OCI-LY3 (cell line): ENCODE data around the gene RAD18.

Experiments used
- H2AFZ ChIP-seq: fragments of 200-600, 300-600 bp; shearing (Covaris generic); 2 replicates; pipeline ENCODE4 v1.6.0; 2014; ENCODE audit warnings: antibody characterized with exemption, low read depth, low read length
- H3K27ac ChIP-seq: fragments of 200-600, 300-600 bp; sonication (generic); 2 replicates; pipeline ENCODE4 v1.5.1; 2014; ENCODE audit warnings: mild to moderate bottlenecking, low read length, moderate library complexity, mixed read lengths
- H3K27me3 ChIP-seq: fragments of 200-600, 300-600 bp; sonication (generic); 2 replicates; pipeline ENCODE4 v1.6.1; 2014; ENCODE audit warnings: low read depth, low read length, mixed read lengths
- H3K36me3 ChIP-seq: fragments of 200-600, 300-600 bp; sonication (generic); replicated peaks from 2 replicates; pipeline ENCODE3; 2014; ENCODE audit warnings: low read depth, low read length, mixed read lengths
- H3K4me1 ChIP-seq: fragments of 300-600, 200-600 bp; sonication (generic); 2 replicates; pipeline ENCODE4 v1.6.1; 2014; ENCODE audit warnings: low read length, mixed read lengths
- H3K4me2 ChIP-seq: fragments of 200-600, 300-600 bp; sonication (generic); 2 replicates; pipeline ENCODE4 v1.6.1; 2014; ENCODE audit warnings: low read length, mixed read lengths
- H3K4me3 ChIP-seq: fragments of 300-600, 200-600 bp; sonication (generic); 2 replicates; pipeline ENCODE4 v1.5.1; 2014; ENCODE audit warnings: antibody characterized with exemption, mild to moderate bottlenecking, low read length, moderate library complexity
- H3K79me2 ChIP-seq: fragments of 300-600, 200-600 bp; shearing (Covaris generic); 2 replicates; pipeline ENCODE4 v1.6.1; 2014; ENCODE audit warnings: mild to moderate bottlenecking, low read length, mixed read lengths
- H3K9ac ChIP-seq: fragments of 300-600, 200-600 bp; shearing (Covaris generic); 2 replicates; pipeline ENCODE4 v1.6.0; 2014; ENCODE audit warnings: mild to moderate bottlenecking, low read length, moderate library complexity
- H3K9me3 ChIP-seq: fragments of 200-600, 300-600 bp; shearing (Covaris generic); 2 replicates; pipeline ENCODE4 v1.6.1; 2014; ENCODE audit warnings: low read length, mixed read lengths; ENCODE audit not compliant: insufficient read depth
- H4K20me1 ChIP-seq: fragments of 200-600, 300-600 bp; sonication (generic); 2 replicates; pipeline ENCODE4 v1.6.1; 2016; ENCODE audit warnings: low read length, mixed read lengths; ENCODE audit not compliant: insufficient read depth
- EZH2phosphoT487 ChIP-seq: fragments of 200-600 bp; shearing (Covaris generic); IDR thresholded peaks from 2 replicates; pipeline ENCODE4 v1.6.1; 2018; ENCODE audit warnings: antibody characterized with exemption, mixed run types, low read depth
- TF ChIP-seq, protein P1 (sequence below): fragments of 200-600, 300-600 bp; sonication (generic); IDR thresholded peaks from 2 replicates; pipeline ENCODE4 v1.5.1; 2014; ENCODE audit warnings: antibody characterized with exemption, low read length, low read depth

Gene RAD18

DNA sequence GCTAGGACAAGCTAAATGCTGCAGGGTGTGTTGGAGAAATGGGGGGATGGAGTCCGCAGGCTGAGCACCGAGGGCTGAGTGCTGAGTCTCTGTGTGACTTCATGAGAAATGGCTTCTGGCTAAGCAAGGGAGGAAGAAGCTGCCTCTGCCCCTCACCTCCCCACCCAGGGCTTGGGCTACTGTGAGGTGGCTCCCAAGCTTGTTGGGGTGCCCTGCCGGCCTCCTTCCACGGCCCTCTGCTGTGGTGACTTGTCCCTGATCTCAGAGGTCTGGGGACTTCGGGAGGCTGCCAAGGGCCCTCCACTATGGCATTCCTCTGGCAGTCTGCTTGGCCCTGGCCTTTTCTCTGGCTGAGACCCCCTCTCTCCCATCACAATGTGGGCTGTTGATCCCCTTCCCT, 30.1 kb upstream of the RAD18 start:
- no peaks in the 10 kb centered on the region for H3K36me3 ChIP-seq
- H3K9me3 ChIP-seq: no peaks in the 10 kb centered on the region
- no peaks in the 10 kb centered on the region for H3K27me3 ChIP-seq
- no peaks in the 10 kb centered on the region for H3K4me1 ChIP-seq
- H4K20me1 ChIP-seq: no peaks in the 10 kb centered on the region
- no peak overlapping the region for H3K4me2 ChIP-seq
- no peak overlapping the region for H3K27ac ChIP-seq
- no peaks in the 10 kb centered on the region for H3K79me2 ChIP-seq
- TF ChIP-seq EZH2phosphoT487: no peak
- TF ChIP-seq, protein P1, sequence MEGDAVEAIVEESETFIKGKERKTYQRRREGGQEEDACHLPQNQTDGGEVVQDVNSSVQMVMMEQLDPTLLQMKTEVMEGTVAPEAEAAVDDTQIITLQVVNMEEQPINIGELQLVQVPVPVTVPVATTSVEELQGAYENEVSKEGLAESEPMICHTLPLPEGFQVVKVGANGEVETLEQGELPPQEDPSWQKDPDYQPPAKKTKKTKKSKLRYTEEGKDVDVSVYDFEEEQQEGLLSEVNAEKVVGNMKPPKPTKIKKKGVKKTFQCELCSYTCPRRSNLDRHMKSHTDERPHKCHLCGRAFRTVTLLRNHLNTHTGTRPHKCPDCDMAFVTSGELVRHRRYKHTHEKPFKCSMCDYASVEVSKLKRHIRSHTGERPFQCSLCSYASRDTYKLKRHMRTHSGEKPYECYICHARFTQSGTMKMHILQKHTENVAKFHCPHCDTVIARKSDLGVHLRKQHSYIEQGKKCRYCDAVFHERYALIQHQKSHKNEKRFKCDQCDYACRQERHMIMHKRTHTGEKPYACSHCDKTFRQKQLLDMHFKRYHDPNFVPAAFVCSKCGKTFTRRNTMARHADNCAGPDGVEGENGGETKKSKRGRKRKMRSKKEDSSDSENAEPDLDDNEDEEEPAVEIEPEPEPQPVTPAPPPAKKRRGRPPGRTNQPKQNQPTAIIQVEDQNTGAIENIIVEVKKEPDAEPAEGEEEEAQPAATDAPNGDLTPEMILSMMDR: no peak
- H3K9ac ChIP-seq: no peak overlapping the region
- H2AFZ ChIP-seq: no peak overlapping the region
- no peak overlapping the region for H3K4me3 ChIP-seq

DNA sequence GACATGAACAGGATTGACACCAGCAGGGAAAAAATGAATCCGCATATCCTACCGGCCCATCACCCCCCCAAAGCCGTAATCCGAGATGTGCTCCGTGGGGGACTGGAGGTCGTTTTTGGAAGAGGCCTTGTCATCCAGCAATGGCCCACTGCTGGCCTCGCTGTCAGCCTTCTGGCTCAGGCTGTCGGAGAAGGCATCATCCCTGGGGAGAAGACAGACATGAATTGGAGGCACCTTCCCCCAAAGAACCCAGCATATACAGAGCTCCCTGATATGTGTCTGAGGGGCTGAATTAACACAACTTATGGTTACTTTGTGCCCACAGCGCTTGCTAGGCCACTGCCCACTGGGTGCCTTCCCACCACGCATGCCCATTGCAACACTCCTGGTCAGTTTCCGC, 29.6 kb upstream of the RAD18 start:
- Histone ChIP-seq H3K4me3 (no peak overlapping the region), H3K4me2 (no peak overlapping the region), H3K36me3 (no peaks in the 10 kb centered on the region), H3K9me3 (no peaks in the 10 kb centered on the region), H4K20me1 (no peaks in the 10 kb centered on the region), H3K9ac (no peak overlapping the region), H3K79me2 (no peaks in the 10 kb centered on the region), H3K4me1 (peaks cover 3% of the 10 kb centered on the region; the same call in 1 of the 2 replicates), H3K27me3 (no peaks in the 10 kb centered on the region), H2AFZ (no peak overlapping the region), H3K27ac (no peak overlapping the region)
- TF ChIP-seq EZH2phosphoT487: no peak
- TF ChIP-seq, protein P1: no peak

DNA sequence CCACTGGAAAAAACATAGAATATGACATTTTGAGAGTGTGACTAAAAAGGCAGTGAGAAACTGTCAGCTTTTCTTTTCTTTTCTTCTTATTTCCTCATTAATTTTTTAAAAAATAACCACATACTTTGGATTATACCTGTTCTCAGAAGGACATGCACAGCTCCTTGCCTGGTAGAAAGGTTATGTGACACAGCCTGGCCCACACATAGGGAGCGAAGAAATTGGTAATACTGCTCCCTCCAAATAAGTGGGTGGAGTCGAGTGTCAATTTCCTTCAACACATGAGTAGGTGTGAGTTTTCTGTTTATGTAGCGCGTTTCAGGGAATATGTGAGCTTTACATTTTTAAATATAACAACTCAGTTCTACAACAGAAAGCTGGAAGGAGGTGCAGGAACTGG, 28.9 kb upstream of the RAD18 start:
- Histone ChIP-seq H3K9ac (no peak overlapping the region), H4K20me1 (no peaks in the 10 kb centered on the region), H3K4me1 (peaks cover 9% of the 10 kb centered on the region; the same call in 1 of the 2 replicates), H3K27ac (no peak overlapping the region), H3K9me3 (no peaks in the 10 kb centered on the region), H3K79me2 (no peaks in the 10 kb centered on the region), H3K4me3 (no peak overlapping the region), H2AFZ (no peak overlapping the region), H3K36me3 (no peaks in the 10 kb centered on the region), H3K4me2 (no peak overlapping the region), H3K27me3 (no peaks in the 10 kb centered on the region)
- TF ChIP-seq, protein P1: no peak
- no peak for TF ChIP-seq EZH2phosphoT487

DNA sequence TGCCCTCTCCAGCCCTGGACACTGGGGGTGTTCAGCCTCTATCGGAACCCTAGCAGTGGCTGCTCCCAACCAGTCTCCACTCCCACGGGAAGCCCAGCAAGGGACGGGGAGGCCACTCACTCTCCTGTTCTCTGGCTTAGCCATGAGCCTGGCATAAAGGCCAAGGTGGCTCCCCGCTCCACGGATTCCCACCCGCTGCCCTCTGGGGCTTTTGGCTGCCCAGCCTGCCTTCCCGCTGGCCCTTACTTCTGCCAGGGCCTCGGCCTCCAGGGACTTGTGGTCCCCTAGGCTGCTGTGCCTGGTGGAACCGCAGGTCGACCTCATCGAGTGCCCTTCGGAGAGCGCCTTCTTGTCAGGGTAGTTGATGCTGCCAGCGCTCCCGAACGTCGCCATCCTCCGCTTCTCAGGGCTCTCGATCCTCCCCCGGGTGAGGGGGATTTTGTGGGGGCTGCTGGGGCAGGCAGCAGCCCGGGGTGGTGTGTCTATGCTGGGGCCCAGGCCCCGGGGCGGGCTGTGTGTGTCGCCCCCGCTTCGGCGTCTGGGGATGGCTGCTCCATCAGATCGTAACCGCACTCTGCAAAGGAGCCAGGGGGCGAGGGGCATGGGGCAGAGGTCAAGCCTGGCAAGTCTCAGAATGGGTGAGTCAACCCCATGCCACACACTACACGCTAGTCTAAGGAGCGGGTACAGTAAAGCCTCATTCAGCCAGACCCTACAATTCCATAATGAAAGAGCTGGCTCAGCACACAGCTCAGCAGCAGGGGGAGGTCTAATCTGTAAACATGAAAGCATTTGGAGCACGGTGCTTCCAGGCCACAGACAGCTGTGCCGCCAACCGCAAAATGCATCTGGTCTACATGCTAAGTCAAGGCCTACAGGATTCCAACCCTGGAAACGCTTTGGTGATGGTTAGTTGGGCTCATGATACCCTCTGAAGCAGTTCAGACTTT, 27.3 kb upstream of the RAD18 start:
- no peak for TF ChIP-seq EZH2phosphoT487
- TF ChIP-seq, protein P1: no peak
- Histone ChIP-seq H3K36me3 (no peaks in the 10 kb centered on the region), H3K4me2 (no peak overlapping the region)

More for the DNA sequence above, 27.3 kb upstream of the RAD18 start:
- no peak overlapping the region for H3K9ac ChIP-seq
- H3K27ac ChIP-seq: no peak overlapping the region
- peaks cover 9% of the 10 kb centered on the region; the same call in 1 of the 2 replicates for H3K4me1 ChIP-seq
- no peaks in the 10 kb centered on the region for H3K27me3 ChIP-seq
- H3K79me2 ChIP-seq: no peaks in the 10 kb centered on the region
- H4K20me1 ChIP-seq: no peaks in the 10 kb centered on the region
- no peak overlapping the region for H2AFZ ChIP-seq
- no peak overlapping the region for H3K4me3 ChIP-seq
- no peaks in the 10 kb centered on the region for H3K9me3 ChIP-seq
